ENCODE results near the gene POMT1.
"Not testable (repeated sequence)": the region's sequence is repeated elsewhere in the genome, so short reads cannot be mapped to it uniquely, and the experiment has no call there.

POMT1 gene

GRCh38 chr9:131500377-131500776, 2.3 kb upstream of the POMT1 start:
- no peak for DNase-seq

- DNase-seq = no peak
Observed at GRCh38 chr9:131500939-131501541, 1.7 kb upstream of the POMT1 start.

- no peak for DNase-seq
Observed at GRCh38 chr9:131503626-131504465, 1.1 kb downstream of the POMT1 start.

GRCh38 chr9:131505012-131505411, 2.3 kb downstream of the POMT1 start:
- no peak for DNase-seq

- DNase-seq = no peak
Observed at GRCh38 chr9:131511416-131511815, 8.7 kb downstream of the POMT1 start.

GRCh38 chr9:131511880-131512279, 9.2 kb downstream of the POMT1 start:
- no peak for DNase-seq

- DNase-seq = no peak
Observed at GRCh38 chr9:131513177-131513576, 10.5 kb downstream of the POMT1 start.

GRCh38 chr9:131515559-131516031, 12.9 kb downstream of the POMT1 start:
- DNase-seq = not testable (repeated sequence)

GRCh38 chr9:131516100-131516499, 13.4 kb downstream of the POMT1 start:
- no peak for DNase-seq

- no peak for DNase-seq
Observed at GRCh38 chr9:131516930-131517329, 14.2 kb downstream of the POMT1 start.

- DNase-seq = no peak
Observed at GRCh38 chr9:131517761-131518190, 15.1 kb downstream of the POMT1 start.

- DNase-seq = no peak
Observed at GRCh38 chr9:131518553-131518952, 15.8 kb downstream of the POMT1 start.

- DNase-seq = no peak
Observed at GRCh38 chr9:131520503-131520902, 17.8 kb downstream of the POMT1 start.

GRCh38 chr9:131521203-131521602, 18.5 kb downstream of the POMT1 start:
- DNase-seq = no peak

GRCh38 chr9:131521822-131522221, 19.1 kb downstream of the POMT1 start:
- no peak for DNase-seq

- no peak for DNase-seq
Observed at GRCh38 chr9:131522257-131523085, 19.8 kb downstream of the POMT1 start.

- DNase-seq = no peak
Observed at GRCh38 chr9:131523086-131523388, 20.3 kb downstream of the POMT1 start.

GRCh38 chr9:131523451-131524435, 21.0 kb downstream of the POMT1 start:
- no peak for DNase-seq

- DNase-seq = no peak
Observed at GRCh38 chr9:131524665-131525315, 22.1 kb downstream of the POMT1 start.

- DNase-seq = no peak
Observed at GRCh38 chr9:131525643-131526565, 23.2 kb downstream of the POMT1 start.

GRCh38 chr9:131528186-131528585, 25.5 kb downstream of the POMT1 start:
- DNase-seq = no peak

All from GDM1 (cell line).